Lower leg skin (tissue), 4 donors: ENCODE measurements around the gene GNAT1. TPM values are rescaled to one million over a fixed set of nuclear protein-coding genes. Genes with fewer than 3 reads are reported as not detected.
A peak's percentile ranks its signal among the peaks of the same experiment; 100 is the strongest.

Source experiments
- DNase-seq, 2 donors: peaks; one replicate each; pipeline ENCODE4 v3.0.0-alpha.2; 2019; ENCODE audit warnings: low spot score in 2 of 2
- H3K4me3 ChIP-seq: fragments of 200-600 bp; sonication (generic); 2 replicates; pipeline ENCODE4 v1.5.1; 2017; ENCODE audit warnings: mild to moderate bottlenecking, low read depth; ENCODE audit not compliant: poor library complexity, severe bottlenecking
- POLR2A ChIP-seq, 2 donors: fragments of 450-650 bp; IDR thresholded peaks; one replicate each; pipeline ENCODE4 v1.6.1; 2016 to 2017; ENCODE audit warnings: antibody characterized with exemption in 2 of 2, mild to moderate bottlenecking in 1 of 2, moderate library complexity in 1 of 2
- WGBS, 2 donors: methylation state at CpG; one replicate each; pipeline ENCODE4 v1.1.5; 2018; 5-methylcytosine and 5-hydroxymethylcytosine counted together
- intact Hi-C: fragments of 100-400 bp; cut with DNase I; formaldehyde crosslinking; loops from one replicate; pipeline ENCODE4 v1.15.0; 2023; ENCODE audit warnings: low total_unique reads
- total RNA-seq, 4 donors: library from RNA; depleted of rRNA; stranded (reverse); fragments of >200 nt; gene quantifications; one replicate each; pipeline ENCODE4 v1.1.0, GENCODE V29; 2016
- TF ChIP-seq, protein P1 (sequence below), 3 donors: fragments of 450-650 bp; IDR thresholded peaks; one replicate each; pipeline ENCODE4 v1.5.1; 2016; ENCODE audit warnings: antibody characterized with exemption in 3 of 3, mild to moderate bottlenecking in 3 of 3, moderate library complexity in 2 of 3

The GNAT1 gene
- total RNA-seq, 4 donors from 2014 or later: not detected

GRCh38 chr3:50239649-50240048, 48.2 kb downstream of the GNAT1 start:
- no peak for TF ChIP-seq POLR2A (IDR thresholded peaks at IDR 0.05)
- TF ChIP-seq, protein P1, sequence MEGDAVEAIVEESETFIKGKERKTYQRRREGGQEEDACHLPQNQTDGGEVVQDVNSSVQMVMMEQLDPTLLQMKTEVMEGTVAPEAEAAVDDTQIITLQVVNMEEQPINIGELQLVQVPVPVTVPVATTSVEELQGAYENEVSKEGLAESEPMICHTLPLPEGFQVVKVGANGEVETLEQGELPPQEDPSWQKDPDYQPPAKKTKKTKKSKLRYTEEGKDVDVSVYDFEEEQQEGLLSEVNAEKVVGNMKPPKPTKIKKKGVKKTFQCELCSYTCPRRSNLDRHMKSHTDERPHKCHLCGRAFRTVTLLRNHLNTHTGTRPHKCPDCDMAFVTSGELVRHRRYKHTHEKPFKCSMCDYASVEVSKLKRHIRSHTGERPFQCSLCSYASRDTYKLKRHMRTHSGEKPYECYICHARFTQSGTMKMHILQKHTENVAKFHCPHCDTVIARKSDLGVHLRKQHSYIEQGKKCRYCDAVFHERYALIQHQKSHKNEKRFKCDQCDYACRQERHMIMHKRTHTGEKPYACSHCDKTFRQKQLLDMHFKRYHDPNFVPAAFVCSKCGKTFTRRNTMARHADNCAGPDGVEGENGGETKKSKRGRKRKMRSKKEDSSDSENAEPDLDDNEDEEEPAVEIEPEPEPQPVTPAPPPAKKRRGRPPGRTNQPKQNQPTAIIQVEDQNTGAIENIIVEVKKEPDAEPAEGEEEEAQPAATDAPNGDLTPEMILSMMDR (IDR thresholded peaks at IDR 0.05): no peak
- 73 to 80% methylated on average over 4 of the region's 4 CpGs for WGBS, 2 donors
- intact Hi-C loops: no loop called here
- no peak overlapping the region for H3K4me3 ChIP-seq
- DNase-seq: no peak

- DNase-seq: no peak
- intact Hi-C loops: no loop called here
- TF ChIP-seq, protein P1 (IDR thresholded peaks at IDR 0.05): no peak
- no peak for TF ChIP-seq POLR2A (IDR thresholded peaks at IDR 0.05)
- no peak overlapping the region for H3K4me3 ChIP-seq
- WGBS, 2 donors: 48 to 54% methylated on average over 4 of the region's 4 CpGs
These were observed 49.8 kb downstream of the GNAT1 start for GRCh38 chr3:50241163-50241562.

- DNase-seq: no peak
- TF ChIP-seq, protein P1 (IDR thresholded peaks at IDR 0.05): no peak
- TF ChIP-seq POLR2A (IDR thresholded peaks at IDR 0.05): no peak
- no peak overlapping the region for H3K4me3 ChIP-seq
- 50 to 62% methylated on average over 7 of the region's 7 CpGs for WGBS, 2 donors
- intact Hi-C loops: no loop called here
These were observed 50.4 kb downstream of the GNAT1 start for GRCh38 chr3:50241713-50242380.

GRCh38 chr3:50242381-50242770, 51.0 kb downstream of the GNAT1 start:
- H3K4me3 ChIP-seq: no peak overlapping the region
- TF ChIP-seq, protein P1 (IDR thresholded peaks at IDR 0.05): no peak
- no peak for TF ChIP-seq POLR2A (IDR thresholded peaks at IDR 0.05)
- intact Hi-C loops: no loop called here
- DNase-seq: no peak
- 28 to 29% methylated on average over 3 of the region's 3 CpGs for WGBS, 2 donors

GRCh38 chr3:50242851-50243542, 51.6 kb downstream of the GNAT1 start:
- WGBS, 2 donors: 42 to 49% methylated on average over 14 of the region's 14 CpGs
- H3K4me3 ChIP-seq: no peak overlapping the region
- TF ChIP-seq, protein P1 (IDR thresholded peaks at IDR 0.05): no peak
- TF ChIP-seq POLR2A (IDR thresholded peaks at IDR 0.05): no peak
- DNase-seq: peak; percentile 69 to 93
- intact Hi-C loops: no loop called here
